Measurements from ENCODE around the gene KIF24. TPM values are rescaled to one million over a fixed set of nuclear protein-coding genes. Genes with fewer than 3 reads are reported as not detected.
A peak's percentile ranks its signal among the peaks of the same experiment; 100 is the strongest.
"Not testable (repeated sequence)": the region's sequence is repeated elsewhere in the genome, so short reads cannot be mapped to it uniquely, and the experiment has no call there.

The KIF24 gene
- total RNA-seq, 2 experiments from 2014 or later: 9.3 to 13.6 TPM

DNA sequence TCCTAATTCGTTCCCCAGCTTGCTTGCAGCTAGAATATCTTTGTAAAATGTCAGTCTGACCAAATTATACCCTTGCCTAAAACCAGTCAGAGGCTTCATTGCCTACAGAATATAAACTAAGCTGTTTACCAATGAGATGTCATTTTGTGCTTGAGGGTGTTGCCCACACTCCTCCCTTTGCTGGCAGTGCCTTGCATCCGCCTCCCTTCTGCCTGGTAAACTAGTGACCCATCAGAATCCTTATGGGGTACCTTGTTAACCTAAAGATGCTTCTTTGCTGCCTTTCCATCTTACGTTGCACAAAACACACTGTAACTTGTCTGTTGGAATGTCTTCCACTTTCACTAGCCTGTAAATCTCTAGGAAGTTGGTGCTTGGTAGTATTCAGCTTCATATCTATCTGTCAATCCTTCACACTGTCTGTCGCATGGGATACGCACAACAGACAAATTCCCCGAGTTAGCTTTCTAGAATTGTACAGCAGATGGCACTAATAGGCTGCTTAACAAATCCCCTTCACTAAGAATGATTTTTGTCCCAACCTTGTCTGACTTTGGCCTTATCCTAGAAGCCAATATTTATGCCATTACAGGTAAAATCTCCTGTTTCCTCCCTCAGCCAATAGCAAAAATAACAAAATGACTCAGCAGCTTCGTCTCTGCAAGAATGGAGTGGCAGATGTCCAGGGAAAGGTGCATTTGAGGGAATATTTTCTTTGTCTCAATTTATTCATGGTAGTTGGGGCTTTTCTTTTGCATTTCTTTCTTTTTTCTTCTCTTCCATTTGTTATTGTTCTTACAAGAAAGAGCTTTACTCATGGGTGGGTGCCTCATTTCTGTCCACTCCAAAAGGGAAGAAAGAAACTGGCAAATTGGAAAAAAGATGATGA lies 3.3 kb upstream of the KIF24 start:
- DNase-seq: no peak
- CTCF ChIA-PET: interaction anchor here (0.8 to 6.8 kb wide), 5 partner anchors 10 to 260 kb away, joined by 3 to 143 read pairs (median 3); partner anchors contain the start of gene MYORG
- ATAC-seq: no peak
- peaks cover 30% of the 10 kb centered on the region for H3K4me1 Mint-ChIP-seq
- no peaks in the 10 kb centered on the region for H3K9me3 Mint-ChIP-seq (ENCODE audit: low read depth)
- H3K27ac Mint-ChIP-seq: no peak overlapping the region
- H3K36me3 Mint-ChIP-seq: no peaks in the 10 kb centered on the region
- H3K4me3 Mint-ChIP-seq: no peak overlapping the region
- no peaks in the 10 kb centered on the region for H3K27me3 Mint-ChIP-seq

DNA sequence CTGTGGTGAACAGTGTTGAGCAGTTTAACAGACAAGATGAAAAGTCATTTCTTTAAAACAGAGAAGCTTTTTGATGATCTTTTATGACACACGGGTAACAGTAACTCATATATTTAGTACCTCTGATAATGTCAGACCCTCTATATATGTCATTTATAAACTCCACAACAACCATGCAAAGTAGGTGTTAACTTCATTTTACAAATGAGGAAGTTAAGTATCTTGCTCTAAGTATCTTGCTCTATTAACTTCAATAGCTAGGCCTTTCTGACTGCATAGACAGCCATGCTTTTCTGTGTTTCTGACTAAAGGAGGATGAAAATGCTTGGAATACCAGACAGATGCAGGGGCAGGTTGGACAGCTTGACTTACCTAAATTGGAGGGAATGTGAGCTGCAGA lies 2.1 kb upstream of the KIF24 start:
- Mint-ChIP-seq H3K4me1 (peaks cover 36% of the 10 kb centered on the region), H3K4me3 (no peak overlapping the region), H3K9me3 (ENCODE audit: low read depth) (no peaks in the 10 kb centered on the region), H3K27me3 (no peaks in the 10 kb centered on the region), H3K27ac (no peak overlapping the region), H3K36me3 (no peaks in the 10 kb centered on the region)
- ATAC-seq (no peak), DNase-seq (no peak)
- CTCF ChIA-PET: interaction anchor here (0.8 to 6.8 kb wide), 4 partner anchors 39 to 261 kb away, joined by 3 to 143 read pairs (median 8); partner anchors contain the start of gene MYORG

DNA sequence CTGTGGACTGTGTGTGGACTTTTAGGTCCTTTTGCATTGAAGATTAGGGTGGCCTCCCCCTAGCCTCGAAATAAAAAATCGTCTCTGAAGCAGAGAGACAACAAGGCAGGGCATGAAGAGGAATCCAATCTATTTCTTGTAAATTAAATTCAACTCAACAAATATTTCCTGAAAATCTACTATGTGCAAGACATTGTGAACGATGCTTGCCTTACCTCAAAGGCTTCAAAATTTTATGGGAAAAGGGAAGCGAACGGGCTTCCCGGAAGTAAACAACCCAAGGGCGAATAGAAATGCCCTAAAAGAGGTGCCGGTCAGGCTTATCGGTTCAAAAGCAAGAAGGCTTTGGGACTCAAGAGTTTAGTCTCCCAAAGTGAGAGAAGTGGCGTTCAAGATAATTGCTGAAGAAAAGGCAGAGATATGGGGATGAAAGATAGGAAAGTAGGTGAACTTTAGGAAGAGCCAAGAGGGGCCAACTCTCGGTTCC lies 525 bp downstream of the KIF24 start:
- ATAC-seq: peak; percentile 1
- no peak for DNase-seq
- peaks cover 35% of the 10 kb centered on the region for H3K4me1 Mint-ChIP-seq
- H3K27ac Mint-ChIP-seq: peak overlapping the region; percentile 95
- H3K4me3 Mint-ChIP-seq: peak overlapping the region; percentile 90
- CTCF ChIA-PET: interaction anchor here (1.0 to 1.6 kb wide), 4 partner anchors 10 to 75 kb away, joined by 3 to 6 read pairs (median 4); no protein-coding TSS in a partner anchor
- no peaks in the 10 kb centered on the region for H3K36me3 Mint-ChIP-seq
- H3K27me3 Mint-ChIP-seq: no peaks in the 10 kb centered on the region
- no peaks in the 10 kb centered on the region for H3K9me3 Mint-ChIP-seq (ENCODE audit: low read depth)

DNA sequence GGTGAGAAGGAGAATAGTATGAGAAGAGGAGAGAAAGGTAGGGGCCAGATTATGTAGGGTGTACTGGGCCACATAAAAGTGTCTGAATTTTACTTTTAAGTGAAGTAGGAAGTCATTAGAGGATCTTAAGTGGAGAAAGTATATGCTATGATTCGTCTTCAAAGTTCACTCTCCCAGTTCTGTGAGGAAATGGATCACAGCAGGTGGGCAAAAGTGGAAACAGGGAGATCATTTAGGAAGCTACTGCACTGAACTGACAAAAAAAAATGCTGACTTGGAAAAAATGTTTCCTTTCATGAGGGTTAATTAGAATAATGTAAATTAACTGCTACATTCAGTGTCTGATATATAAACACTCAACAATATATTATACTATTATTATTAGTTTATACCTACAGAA lies 2.4 kb downstream of the KIF24 start:
- Mint-ChIP-seq H3K36me3 (no peaks in the 10 kb centered on the region), H3K27me3 (no peaks in the 10 kb centered on the region), H3K9me3 (ENCODE audit: low read depth) (no peaks in the 10 kb centered on the region), H3K27ac (peak overlapping the region; percentile 1), H3K4me1 (peaks cover 26% of the 10 kb centered on the region), H3K4me3 (no peak overlapping the region)
- CTCF ChIA-PET: interaction anchor here (0.6 kb wide), 1 partner anchor 513 kb away, joined by 4 read pairs; no protein-coding TSS in a partner anchor
- ATAC-seq: no peak
- no peak for DNase-seq

DNA sequence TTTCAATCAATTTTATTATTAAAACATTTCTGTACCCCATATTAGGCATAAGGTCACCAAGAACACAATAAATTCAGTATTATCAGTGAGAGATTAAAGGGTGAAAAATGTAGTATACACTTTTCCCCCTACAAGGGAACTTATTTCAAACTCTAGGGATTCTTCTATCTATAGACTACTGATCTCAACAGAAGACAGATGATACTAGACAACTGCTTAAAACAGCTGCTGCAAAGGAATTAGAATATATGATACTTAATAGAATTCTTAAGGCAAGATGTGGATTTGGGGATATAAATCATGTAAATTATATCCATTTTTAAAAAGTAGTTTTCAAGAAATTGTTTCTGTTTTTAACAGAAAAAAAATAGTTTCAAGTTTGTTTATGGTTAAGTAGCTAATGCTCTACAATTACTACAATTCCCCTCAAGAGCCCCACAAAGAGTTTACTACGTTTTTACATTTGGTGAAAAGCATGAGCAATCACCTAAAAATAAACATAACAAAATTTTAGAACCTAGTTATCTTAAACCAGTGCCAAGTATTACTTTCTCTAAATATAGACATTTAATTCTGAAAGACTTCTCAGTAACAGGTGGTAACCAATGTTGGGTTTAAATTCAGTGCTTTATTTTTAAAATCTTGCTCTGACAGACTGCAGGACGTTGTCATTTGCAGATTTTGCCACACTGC lies 6.0 kb downstream of the KIF24 start:
- CTCF ChIA-PET: interaction anchor here (1.1 kb wide), 1 partner anchor 70 kb away, joined by 4 read pairs; no protein-coding TSS in a partner anchor
- no peak for ATAC-seq
- no peaks in the 10 kb centered on the region for H3K9me3 Mint-ChIP-seq (ENCODE audit: low read depth)

DNA sequence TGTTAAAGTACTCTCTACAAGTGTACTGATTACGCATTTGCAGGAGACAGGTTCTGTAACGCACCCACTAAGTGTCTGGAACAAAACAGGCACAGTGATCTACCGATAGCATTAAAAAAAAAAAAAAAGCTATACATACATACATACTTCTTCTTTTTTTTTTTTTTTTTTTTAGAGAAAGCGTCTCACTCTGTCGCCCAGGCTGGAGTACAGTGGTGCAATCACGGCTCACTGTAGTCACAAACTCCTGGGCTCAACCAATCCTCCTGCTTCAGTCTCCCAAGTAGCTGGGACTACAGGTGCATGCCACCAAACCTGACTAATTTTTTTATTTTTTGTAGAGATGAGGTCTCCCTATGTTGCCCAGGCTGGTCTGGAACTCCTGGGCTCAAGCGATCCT lies 7.6 kb downstream of the KIF24 start:
- peaks cover 6% of the 10 kb centered on the region for H3K36me3 Mint-ChIP-seq
- DNase-seq: no peak
- H3K27me3 Mint-ChIP-seq: no peaks in the 10 kb centered on the region
- CTCF ChIA-PET: no interaction called here
- ATAC-seq: no peak
- H3K4me1 Mint-ChIP-seq: peaks cover 2% of the 10 kb centered on the region
- H3K4me3 Mint-ChIP-seq: no peak overlapping the region
- H3K9me3 Mint-ChIP-seq (ENCODE audit: low read depth): no peaks in the 10 kb centered on the region
- no peak overlapping the region for H3K27ac Mint-ChIP-seq

More for the DNA sequence above, 6.0 kb downstream of the KIF24 start:
- no peak overlapping the region for H3K4me3 Mint-ChIP-seq
- H3K27ac Mint-ChIP-seq: no peak overlapping the region
- H3K27me3 Mint-ChIP-seq: no peaks in the 10 kb centered on the region
- peaks cover 5% of the 10 kb centered on the region for H3K36me3 Mint-ChIP-seq
- DNase-seq: no peak
- peaks cover 11% of the 10 kb centered on the region for H3K4me1 Mint-ChIP-seq

DNA sequence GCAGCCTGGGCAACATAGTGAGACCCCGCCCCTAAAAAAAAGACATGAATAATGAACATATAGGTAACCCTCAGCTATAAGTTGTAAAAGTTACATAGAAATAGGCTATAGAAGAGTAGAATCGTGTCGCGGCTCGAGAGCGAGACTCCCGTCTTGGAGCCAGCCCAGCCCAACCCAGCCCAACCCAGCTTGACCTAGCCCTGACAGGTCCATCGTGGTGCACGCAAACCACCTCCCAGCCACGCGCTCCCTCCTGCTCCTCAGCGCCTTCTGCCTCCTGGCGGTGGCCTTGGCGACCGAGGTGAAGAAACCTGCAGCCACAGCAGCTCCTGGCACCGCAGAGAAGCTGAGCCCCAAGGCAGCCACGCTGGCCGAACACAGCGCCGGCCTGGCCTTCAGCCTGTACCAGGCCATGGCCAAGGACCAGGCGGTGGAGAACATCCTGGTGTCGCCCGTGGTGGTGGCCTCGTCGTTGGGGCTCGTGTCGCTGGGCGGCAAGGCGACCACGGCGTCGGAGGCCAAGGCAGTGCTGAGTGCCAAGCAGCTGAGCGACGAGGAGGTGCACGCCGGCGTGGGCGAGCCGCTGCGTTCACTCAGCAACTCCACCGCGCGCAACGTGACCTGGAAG lies 10.8 kb downstream of the KIF24 start:
- ATAC-seq (no peak), DNase-seq (no peak)
- no peak overlapping the region for H3K27ac Mint-ChIP-seq
- no peaks in the 10 kb centered on the region for H3K27me3 Mint-ChIP-seq
- no peaks in the 10 kb centered on the region for H3K9me3 Mint-ChIP-seq (ENCODE audit: low read depth)
- CTCF ChIA-PET: interaction anchor here (1.4 kb wide), 1 partner anchor 10 kb away, joined by 3 read pairs; no protein-coding TSS in a partner anchor
- H3K4me1 Mint-ChIP-seq: no peaks in the 10 kb centered on the region
- no peak overlapping the region for H3K4me3 Mint-ChIP-seq
- peaks cover 8% of the 10 kb centered on the region for H3K36me3 Mint-ChIP-seq

DNA sequence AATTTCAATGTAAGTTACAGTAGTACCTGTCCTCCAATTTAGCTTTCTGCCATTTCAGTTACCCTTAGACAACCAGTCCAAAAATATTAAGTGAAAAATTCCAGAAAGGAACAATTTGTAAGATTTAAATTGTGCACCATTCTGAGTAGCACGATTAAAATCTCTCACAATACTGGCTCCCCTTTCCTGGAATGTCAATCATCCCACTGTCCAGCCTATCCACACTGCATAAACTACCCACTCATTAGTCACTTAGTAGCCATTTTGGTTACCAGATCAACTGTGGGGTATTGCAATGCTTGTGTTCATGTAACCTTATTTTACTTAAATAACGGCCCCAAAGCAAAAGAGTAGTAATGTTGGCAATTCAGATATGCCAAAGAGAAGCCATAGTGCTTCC lies 11.6 kb downstream of the KIF24 start:
- no peaks in the 10 kb centered on the region for H3K9me3 Mint-ChIP-seq (ENCODE audit: low read depth)
- no peaks in the 10 kb centered on the region for H3K27me3 Mint-ChIP-seq
- ATAC-seq: no peak
- H3K36me3 Mint-ChIP-seq: peaks cover 8% of the 10 kb centered on the region
- H3K27ac Mint-ChIP-seq: no peak overlapping the region
- no peaks in the 10 kb centered on the region for H3K4me1 Mint-ChIP-seq
- no peak overlapping the region for H3K4me3 Mint-ChIP-seq
- DNase-seq: no peak
- CTCF ChIA-PET: no interaction called here

DNA sequence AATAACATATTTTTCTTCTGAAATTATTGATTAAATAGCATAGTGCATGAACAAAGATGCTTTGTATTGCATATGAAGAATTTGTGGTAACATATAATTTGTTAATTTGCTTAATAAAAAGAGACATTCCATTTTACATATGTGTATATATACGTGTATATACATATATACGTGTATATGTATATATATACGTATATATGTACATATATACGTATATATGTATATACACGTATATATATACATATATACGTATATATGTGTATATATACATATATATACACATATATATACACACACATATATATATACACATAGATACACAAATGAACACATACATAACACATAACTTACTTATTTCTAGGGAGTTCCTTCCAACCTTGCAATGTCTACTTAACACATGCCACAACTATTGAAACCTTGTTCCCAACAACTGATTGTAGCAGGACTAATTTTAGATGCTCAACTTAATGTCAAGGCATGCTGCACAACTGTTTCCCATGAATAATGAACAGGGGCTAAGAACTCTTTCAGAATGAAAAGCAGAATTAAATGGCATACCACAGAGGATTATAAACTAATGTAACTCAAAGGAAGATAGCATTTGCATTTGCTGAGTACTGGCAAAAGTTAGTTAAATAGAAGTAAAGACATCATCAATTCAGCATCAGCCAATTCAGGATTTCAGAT lies 17.4 kb downstream of the KIF24 start:
- no peaks in the 10 kb centered on the region for H3K27me3 Mint-ChIP-seq
- ATAC-seq: no peak
- CTCF ChIA-PET: no interaction called here

DNA sequence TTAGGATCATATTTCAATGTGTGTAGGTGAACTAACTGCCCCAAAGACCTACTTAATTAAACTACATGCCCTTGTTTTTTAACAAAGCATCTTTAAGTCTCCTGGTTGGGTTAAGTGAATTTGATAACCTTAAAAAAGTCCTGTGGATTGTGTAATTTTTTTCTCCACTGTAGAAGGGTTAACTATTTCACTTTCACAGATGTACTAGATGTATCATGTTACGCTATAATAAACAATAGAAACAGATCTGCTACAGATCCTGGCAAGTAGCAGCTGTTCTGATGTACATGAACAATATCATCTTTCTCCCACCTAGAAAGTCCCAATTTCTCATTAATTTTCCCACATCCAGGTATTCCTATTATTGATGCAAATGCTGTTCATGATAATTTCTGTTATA lies 18.9 kb downstream of the KIF24 start:
- CTCF ChIA-PET: no interaction called here
- DNase-seq (no peak), ATAC-seq (no peak)
- H3K27ac Mint-ChIP-seq: no peak overlapping the region
- no peaks in the 10 kb centered on the region for H3K4me1 Mint-ChIP-seq
- H3K27me3 Mint-ChIP-seq: no peaks in the 10 kb centered on the region
- H3K4me3 Mint-ChIP-seq: no peak overlapping the region
- peaks cover 3% of the 10 kb centered on the region for H3K36me3 Mint-ChIP-seq
- no peaks in the 10 kb centered on the region for H3K9me3 Mint-ChIP-seq (ENCODE audit: low read depth)

More for the DNA sequence above, 17.4 kb downstream of the KIF24 start:
- Mint-ChIP-seq H3K9me3 (ENCODE audit: low read depth) (no peaks in the 10 kb centered on the region), H3K27ac (no peak overlapping the region), H3K4me1 (no peaks in the 10 kb centered on the region), H3K36me3 (peaks cover 3% of the 10 kb centered on the region), H3K4me3 (no peak overlapping the region)
- no peak for DNase-seq

DNA sequence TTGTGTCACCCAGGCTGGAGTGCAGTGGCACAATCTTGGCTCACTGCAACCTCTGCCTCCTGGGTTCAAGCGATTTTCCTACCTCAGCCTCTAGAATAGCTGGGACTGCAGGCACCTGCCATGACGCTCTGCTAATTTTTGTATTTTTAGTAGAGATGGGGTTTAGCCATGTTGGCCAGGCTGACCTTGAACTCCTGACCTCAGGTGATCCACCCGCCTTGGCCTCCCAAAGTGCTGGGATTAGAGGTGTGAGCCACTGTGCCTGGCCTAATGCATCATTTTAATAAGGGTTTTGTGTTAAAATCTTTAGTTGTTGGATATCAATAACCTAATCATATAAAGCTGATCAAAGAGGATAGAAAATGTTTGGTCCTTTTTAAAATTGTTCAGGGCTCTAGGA lies 20.8 kb downstream of the KIF24 start:
- not testable (repeated sequence) for ATAC-seq; H3K4me3 Mint-ChIP-seq; H3K27me3 Mint-ChIP-seq; H3K27ac Mint-ChIP-seq; H3K36me3 Mint-ChIP-seq; DNase-seq; H3K4me1 Mint-ChIP-seq; H3K9me3 Mint-ChIP-seq (ENCODE audit: low read depth)
- CTCF ChIA-PET: interaction anchor here (0.7 kb wide), 1 partner anchor 20 kb away, joined by 3 read pairs; no protein-coding TSS in a partner anchor

DNA sequence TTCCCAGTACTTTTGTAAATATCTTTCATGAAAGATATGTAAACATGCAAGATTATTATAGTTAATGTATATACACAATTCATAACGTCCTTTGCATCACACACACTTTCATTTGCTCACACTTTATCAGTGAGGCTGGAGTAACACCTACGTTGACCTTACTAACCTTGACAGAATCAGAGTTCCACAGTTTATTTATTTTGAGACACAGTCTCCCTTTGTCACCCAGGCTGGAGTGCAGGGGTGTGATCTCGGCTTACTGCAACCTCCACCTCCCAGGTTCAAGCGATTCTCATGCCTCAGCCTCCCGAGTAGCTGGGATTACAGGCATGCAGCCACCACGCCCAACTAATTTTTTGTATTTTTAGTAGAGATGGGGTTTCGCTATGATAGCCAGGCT lies 28.0 kb downstream of the KIF24 start:
- not testable (repeated sequence) for H3K9me3 Mint-ChIP-seq (ENCODE audit: low read depth); H3K36me3 Mint-ChIP-seq; H3K4me1 Mint-ChIP-seq; H3K27ac Mint-ChIP-seq; ATAC-seq; H3K4me3 Mint-ChIP-seq; DNase-seq; H3K27me3 Mint-ChIP-seq
- CTCF ChIA-PET: interaction anchor here (0.7 kb wide), 1 partner anchor 177 kb away, joined by 3 read pairs; no protein-coding TSS in a partner anchor
